Naive thymus-derived CD4-positive, alpha-beta T cell (primary cell): Measurements from ENCODE around the gene FCRLA. TPM values are rescaled to one million over a fixed set of nuclear protein-coding genes. Genes with fewer than 3 reads are reported as not detected.
A peak's percentile ranks its signal among the peaks of the same experiment; 100 is the strongest.

Experiments used
- ATAC-seq: fragments of 150-1000 bp; cut with Tn5 transposase; 2 replicates; pipeline ENCODE4 v1.10.0; 2021; ENCODE audit warnings: mild to moderate bottlenecking, moderate library complexity
- CTCF ChIA-PET: fragments of 350-600 bp; sonication (Branson Sonifier 250); formaldehyde crosslinking; loops from one replicate; lab custom pipeline; 2021; ENCODE audit warnings: antibody characterized with exemption; lab: Charles Lee
- POLR2A ChIA-PET: fragments of 350-600 bp; sonication (Branson Sonifier 250); formaldehyde crosslinking; loops from one replicate; lab custom pipeline; 2021; ENCODE audit warnings: antibody characterized with exemption, inconsistent platforms; lab: Charles Lee
- DNase-seq, 9 donors: peaks; one replicate each; pipeline versions ENCODE4 v3.0.0 to v3.0.0-alpha.2; 2020 to 2022; ENCODE audit warnings: mixed read lengths in 1 of 9
- H3K27ac ChIP-seq: one replicate; pipeline ENCODE4 v1.7.0; 2013; ENCODE audit warnings: mild to moderate bottlenecking, low read depth, low read length, moderate library complexity
- H3K27me3 ChIP-seq, 2 donors: one replicate each; pipeline ENCODE4 v1.7.0; 2013; ENCODE audit warnings: low read length in 2 of 2, mild to moderate bottlenecking in 2 of 2, moderate library complexity in 2 of 2; ENCODE audit not compliant: control insufficient read depth in 2 of 2, insufficient read depth in 2 of 2
- H3K36me3 ChIP-seq, 3 experiments: 1 replicate in 2 of 3; 2 replicates in 1 of 3; pipeline ENCODE4 v1.7.0; 2013; ENCODE audit warnings: low read length in 3 of 3, mild to moderate bottlenecking in 3 of 3, moderate library complexity in 1 of 3; ENCODE audit not compliant: insufficient read depth in 3 of 3, control insufficient read depth in 2 of 3
- H3K4me1 ChIP-seq, 2 donors: one replicate each; pipeline ENCODE4 v1.7.0; 2013; ENCODE audit warnings: low read length in 2 of 2, mild to moderate bottlenecking in 2 of 2, moderate library complexity in 1 of 2; ENCODE audit not compliant: control insufficient read depth in 2 of 2, insufficient read depth in 2 of 2
- H3K4me3 ChIP-seq: 2 replicates; pipeline ENCODE4 v1.7.0; 2013; ENCODE audit warnings: mild to moderate bottlenecking, low read length
- H3K9me3 ChIP-seq, 3 experiments: 1 replicate in 2 of 3; 2 replicates in 1 of 3; pipeline ENCODE4 v1.7.0; 2013; ENCODE audit warnings: low read length in 3 of 3; ENCODE audit not compliant: control insufficient read depth in 2 of 3
- H3K27ac Mint-ChIP-seq, 9 donors: one replicate each; pipeline ENCODE4 v1.8.0; 2020 to 2022; ENCODE audit warnings: mixed read lengths in 9 of 9, mild to moderate bottlenecking in 8 of 9, moderate library complexity in 5 of 9, inconsistent platforms in 2 of 9
- H3K27me3 Mint-ChIP-seq, 5 donors: one replicate each; pipeline ENCODE4 v1.8.0; 2021 to 2022; ENCODE audit warnings: mixed read lengths in 5 of 5, mild to moderate bottlenecking in 1 of 5
- H3K36me3 Mint-ChIP-seq, 5 donors: one replicate each; pipeline ENCODE4 v1.8.0; 2020 to 2022; ENCODE audit warnings: mixed read lengths in 5 of 5, mild to moderate bottlenecking in 3 of 5, inconsistent platforms in 1 of 5
- H3K4me1 Mint-ChIP-seq, 7 donors: one replicate each; pipeline ENCODE4 v1.8.0; 2020 to 2022; ENCODE audit warnings: mixed read lengths in 7 of 7, mild to moderate bottlenecking in 3 of 7, inconsistent platforms in 1 of 7
- H3K4me3 Mint-ChIP-seq, 10 donors: one replicate each; pipeline ENCODE4 v1.8.0; 2020 to 2022; ENCODE audit warnings: mild to moderate bottlenecking in 10 of 10, mixed read lengths in 10 of 10, moderate library complexity in 6 of 10, inconsistent platforms in 2 of 10
- H3K9me3 Mint-ChIP-seq, 11 donors: one replicate each; pipeline ENCODE4 v1.8.0; 2020 to 2022; ENCODE audit warnings: mixed read lengths in 11 of 11, mild to moderate bottlenecking in 4 of 11, inconsistent platforms in 1 of 11, moderate library complexity in 1 of 11
- intact Hi-C, 2 donors: fragments of 100-400 bp; cut with micrococcal nuclease; formaldehyde crosslinking; loops; one replicate each; pipeline ENCODE4 v1.15.1; 2023
- polyA plus RNA-seq, 2 donors: library from polyadenylated mRNA; unstranded; fragments of 300-500 nt; fragmentation: Illumina TruSeq; gene quantifications; one replicate each; pipeline ENCODE4 v1.2.3, GENCODE V29; 2021
- total RNA-seq, 6 experiments: library from RNA in 5 of 6; stranded (reverse) in 5 of 6; gene quantifications; 1 replicate in 5 of 6; 2 replicates in 1 of 6; pipeline ENCODE4 v1.2.3 and lab custom pipeline; 2021 to 2026

FCRLA gene
- total and polyA plus RNA-seq, 7 experiments from 2014 or later: 0.32 to 1.8 (median 0.57) TPM; not detected in 1

- no peak for DNase-seq
- H3K9me3 ChIP-seq: no peaks in the 10 kb centered on the region
- Mint-ChIP-seq H3K4me1 (no peaks in the 10 kb centered on the region), H3K9me3 (peaks cover 0 to 8% (median 0%) of the 10 kb centered on the region in 11 donors), H3K27me3 (peaks cover 0 to 34% (median 0%) of the 10 kb centered on the region in 5 donors), H3K36me3 (no peaks in the 10 kb centered on the region), H3K27ac (no peak overlapping the region), H3K4me3 (no peak overlapping the region)
- intact Hi-C loops: no loop called here
- no peaks in the 10 kb centered on the region for H3K4me1 ChIP-seq
- CTCF ChIA-PET: no interaction called here
- no peak for ATAC-seq
- H3K27ac ChIP-seq: no peak overlapping the region
- no peak overlapping the region for H3K4me3 ChIP-seq
- H3K36me3 ChIP-seq: no peaks in the 10 kb centered on the region
- POLR2A ChIA-PET: no interaction called here
- no peaks in the 10 kb centered on the region for H3K27me3 ChIP-seq
Observed at GRCh38 chr1:161702250-161702649, 4.8 kb upstream of the FCRLA start.

GRCh38 chr1:161705537-161705936 lies 1.5 kb upstream of the FCRLA start:
- Mint-ChIP-seq H3K27me3 (peaks cover 0 to 27% (median 6%) of the 10 kb centered on the region in 5 donors), H3K36me3 (no peaks in the 10 kb centered on the region), H3K4me1 (peaks cover 0 to 6% (median 0%) of the 10 kb centered on the region in 7 donors), H3K9me3 (no peaks in the 10 kb centered on the region), H3K27ac (no peak overlapping the region), H3K4me3 (no peak overlapping the region)
- DNase-seq: no peak
- no peaks in the 10 kb centered on the region for H3K4me1 ChIP-seq
- no peaks in the 10 kb centered on the region for H3K36me3 ChIP-seq
- no peaks in the 10 kb centered on the region for H3K9me3 ChIP-seq
- POLR2A ChIA-PET: no interaction called here
- intact Hi-C loops: no loop called here
- H3K4me3 ChIP-seq: no peak overlapping the region
- no peaks in the 10 kb centered on the region for H3K27me3 ChIP-seq
- CTCF ChIA-PET: no interaction called here
- no peak overlapping the region for H3K27ac ChIP-seq
- ATAC-seq: peak; percentile 36

- no peak overlapping the region for H3K27ac Mint-ChIP-seq
- intact Hi-C loops: no loop called here
- no peak overlapping the region for H3K27ac ChIP-seq
- no peak for DNase-seq
- no peaks in the 10 kb centered on the region for H3K36me3 Mint-ChIP-seq
- H3K4me1 ChIP-seq: no peaks in the 10 kb centered on the region
- no peak overlapping the region for H3K4me3 ChIP-seq
- no peak overlapping the region for H3K4me3 Mint-ChIP-seq
- H3K27me3 Mint-ChIP-seq: peaks cover 0 to 27% (median 6%) of the 10 kb centered on the region in 5 donors
- no peaks in the 10 kb centered on the region for H3K9me3 ChIP-seq
- no peaks in the 10 kb centered on the region for H3K36me3 ChIP-seq
- ChIA-PET POLR2A (no interaction called here), CTCF (no interaction called here)
- ATAC-seq: no peak
- H3K9me3 Mint-ChIP-seq: no peaks in the 10 kb centered on the region
- H3K27me3 ChIP-seq: no peaks in the 10 kb centered on the region
- H3K4me1 Mint-ChIP-seq: peaks cover 0 to 6% (median 0%) of the 10 kb centered on the region in 7 donors
Observed at GRCh38 chr1:161706113-161706481, 932 bp upstream of the FCRLA start.

- intact Hi-C loops: no loop called here
- DNase-seq: no peak
- Histone ChIP-seq H3K27me3 (no peaks in the 10 kb centered on the region), H3K36me3 (no peaks in the 10 kb centered on the region), H3K4me3 (no peak overlapping the region), H3K4me1 (no peaks in the 10 kb centered on the region), H3K9me3 (no peaks in the 10 kb centered on the region), H3K27ac (no peak overlapping the region)
- H3K4me3 Mint-ChIP-seq: no peak overlapping the region
- H3K27me3 Mint-ChIP-seq: peaks cover 0 to 21% (median 6%) of the 10 kb centered on the region in 5 donors
- ChIA-PET POLR2A (interaction anchor here (0.8 kb wide), 1 partner anchor 19 kb away, joined by 4 read pairs; no protein-coding TSS in a partner anchor), CTCF (no interaction called here)
- no peaks in the 10 kb centered on the region for H3K9me3 Mint-ChIP-seq
- H3K27ac Mint-ChIP-seq: no peak overlapping the region
- ATAC-seq: no peak
- H3K36me3 Mint-ChIP-seq: no peaks in the 10 kb centered on the region
- peaks cover 0 to 6% (median 0%) of the 10 kb centered on the region in 7 donors for H3K4me1 Mint-ChIP-seq
Observed at GRCh38 chr1:161707503-161707902, 474 bp downstream of the FCRLA start.

DNA sequence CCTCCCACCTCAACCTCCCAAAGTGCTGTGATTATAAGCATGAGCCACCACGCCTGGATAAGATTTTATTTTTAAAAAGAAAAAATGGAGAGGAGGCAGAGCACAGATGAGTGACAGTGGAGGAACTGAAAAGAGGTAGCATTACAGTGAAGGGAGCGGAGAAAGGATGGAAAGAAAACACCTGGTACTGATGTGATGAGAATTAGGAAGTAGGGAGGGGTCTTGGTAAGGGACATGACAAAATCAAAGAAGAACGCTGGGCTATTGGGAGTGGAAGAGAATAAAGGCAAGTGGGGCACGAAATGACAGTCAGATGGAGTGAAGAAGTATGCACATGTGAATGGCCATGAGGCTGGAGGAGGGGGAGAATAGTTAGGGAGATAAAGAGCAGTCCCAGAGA lies 2.3 kb downstream of the FCRLA start:
- POLR2A ChIA-PET: no interaction called here

DNA sequence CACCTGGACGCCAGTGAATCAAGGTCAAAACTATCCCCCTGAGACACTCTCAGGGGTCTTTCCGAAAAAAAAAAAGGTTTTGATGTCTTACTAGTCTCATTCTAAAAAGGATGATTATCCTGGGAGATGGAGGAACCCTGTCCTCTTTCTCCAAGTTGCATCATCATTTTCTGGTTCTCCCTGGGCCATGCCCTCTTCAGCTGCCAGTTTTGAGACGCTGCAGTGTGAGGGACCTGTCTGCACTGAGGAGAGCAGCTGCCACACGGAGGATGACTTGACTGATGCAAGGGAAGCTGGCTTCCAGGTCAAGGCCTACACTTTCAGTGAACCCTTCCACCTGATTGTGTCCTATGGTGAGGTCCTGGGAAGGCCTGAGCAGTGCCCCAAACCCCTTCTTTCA lies 3.5 kb downstream of the FCRLA start:
- no peak for DNase-seq
- Histone ChIP-seq H3K36me3 (no peaks in the 10 kb centered on the region), H3K27me3 (no peaks in the 10 kb centered on the region), H3K4me1 (no peaks in the 10 kb centered on the region), H3K9me3 (no peaks in the 10 kb centered on the region), H3K4me3 (no peak overlapping the region), H3K27ac (no peak overlapping the region)
- CTCF ChIA-PET: interaction anchor here (1.3 kb wide), 1 partner anchor 16 kb away, joined by 7 read pairs; no protein-coding TSS in a partner anchor
- Mint-ChIP-seq H3K4me3 (no peak overlapping the region), H3K27me3 (peaks cover 3 to 29% (median 15%) of the 10 kb centered on the region in 5 donors), H3K9me3 (no peaks in the 10 kb centered on the region), H3K27ac (no peak overlapping the region), H3K36me3 (no peaks in the 10 kb centered on the region), H3K4me1 (peaks cover 0 to 6% (median 0%) of the 10 kb centered on the region in 7 donors)
- POLR2A ChIA-PET: no interaction called here
- intact Hi-C loops: no loop called here
- no peak for ATAC-seq

More for the DNA sequence above, 2.3 kb downstream of the FCRLA start:
- no peak overlapping the region for H3K4me3 ChIP-seq
- Mint-ChIP-seq H3K27me3 (peaks cover 0 to 25% (median 12%) of the 10 kb centered on the region in 5 donors), H3K9me3 (no peaks in the 10 kb centered on the region), H3K36me3 (no peaks in the 10 kb centered on the region), H3K4me1 (peaks cover 0 to 6% (median 0%) of the 10 kb centered on the region in 7 donors), H3K27ac (no peak overlapping the region), H3K4me3 (no peak overlapping the region)
- H3K27me3 ChIP-seq: no peaks in the 10 kb centered on the region
- no peak for DNase-seq
- H3K36me3 ChIP-seq: no peaks in the 10 kb centered on the region
- CTCF ChIA-PET: no interaction called here
- intact Hi-C loops: no loop called here
- no peaks in the 10 kb centered on the region for H3K9me3 ChIP-seq
- H3K4me1 ChIP-seq: no peaks in the 10 kb centered on the region
- no peak overlapping the region for H3K27ac ChIP-seq
- ATAC-seq: no peak
